ENCODE measurements around the gene ARHGEF4. TPM values are rescaled to one million over a fixed set of nuclear protein-coding genes. Genes with fewer than 3 reads are reported as not detected.

ARHGEF4 gene
- total and polyA plus RNA-seq, 2 donors (not counting 3 experiments of a cell fraction or from before 2014, with no cell fraction given), result not detected

- dilution Hi-C loops (cut with MboI; ENCODE audit: extremely low pct_ligation_motif_present, low sequenced_read_pairs) (no loop called here), intact Hi-C loops (cut with micrococcal nuclease) (loop anchor here (5.0 kb wide), 1 partner anchor 41 kb away; no protein-coding TSS in a partner anchor)
- no peak for FAIRE-seq
- H4K20me1 ChIP-seq (replicated peaks; ENCODE audit: control insufficient read depth, extremely low read depth, insufficient read depth, low read length), result no peaks in the 10 kb centered on the region
- no peaks in the 10 kb centered on the region for H3K79me2 ChIP-seq (ENCODE audit: control insufficient read depth, insufficient read depth, low read length)
- H3K4me1 ChIP-seq (ENCODE audit: control insufficient read depth, extremely low read depth, insufficient read depth, low read length), result no peaks in the 10 kb centered on the region
- H3K9ac ChIP-seq (replicated peaks; ENCODE audit: extremely low read depth, insufficient read depth, low read length), result no peak overlapping the region
- ChIA-PET CTCF (interaction anchor here (2.2 kb wide), 1 partner anchor 41 kb away, joined by 6 read pairs; no protein-coding TSS in a partner anchor), POLR2A (no interaction called here)
- no peak overlapping the region for H3K4me3 ChIP-seq (replicated peaks in 1 of 3; ENCODE audit: insufficient read depth in 1 of 3, low read depth in 1 of 3, low read length in 3 of 3)
- no peaks in the 10 kb centered on the region for H3K36me3 ChIP-seq (ENCODE audit: control insufficient read depth in 2 of 2, extremely low read depth in 1 of 2, insufficient read depth in 2 of 2, low read length in 2 of 2)
- H3K9me1 ChIP-seq (replicated peaks; ENCODE audit: control insufficient read depth, extremely low read depth, insufficient read depth, low read length), result no peaks in the 10 kb centered on the region
- H3K9me3 ChIP-seq (replicated peaks; ENCODE audit: control insufficient read depth, insufficient read depth, low read length), result no peaks in the 10 kb centered on the region
- H3K27me3 ChIP-seq (ENCODE audit: control insufficient read depth in 2 of 2, insufficient read depth in 2 of 2, low read length in 2 of 2), result peaks cover 12 to 23% of the 10 kb centered on the region in 2 experiments
- no TSS peak for BruUV-seq (replicated peaks)
- DNase-seq (ENCODE audit: low read depth, low spot score), result no peak
- no peak overlapping the region for H3K27ac ChIP-seq (ENCODE audit: insufficient read depth, low read depth, low read length)
- no peak overlapping the region for H2AFZ ChIP-seq (ENCODE audit: low read depth, low read length)
- TF ChIP-seq POLR2A (IDR thresholded peaks at IDR 0.05; ENCODE audit: low read depth, low read length) (no peak), MAX (IDR thresholded peaks at IDR 0.05; ENCODE audit: insufficient read depth, insufficient read length) (no peak), FOS (IDR thresholded peaks at IDR 0.05; ENCODE audit: borderline replicate concordance, insufficient read depth, low read length) (no peak), JUN (IDR thresholded peaks at IDR 0.05; ENCODE audit: borderline replicate concordance, insufficient read depth, insufficient read length, low read depth) (no peak), MYC (IDR thresholded peaks at IDR 0.05; ENCODE audit: low read depth, low read length) (no peak), CTCF (IDR thresholded peaks at IDR 0.05; ENCODE audit: extremely low read depth in 1 of 2, insufficient read depth in 1 of 2, low read depth in 1 of 2, low read length in 2 of 2) (no peak), EZH2 (IDR thresholded peaks at IDR 0.05; ENCODE audit: borderline replicate concordance, low read depth, low read length, severe bottlenecking) (no peak), POLR2AphosphoS5 (IDR thresholded peaks at IDR 0.05; ENCODE audit: insufficient read depth, low read depth, low read length) (no peak), GATA2 (IDR thresholded peaks at IDR 0.05; ENCODE audit: insufficient read depth, insufficient read length, low read depth, low read length) (no peak)
- H3K4me2 ChIP-seq (ENCODE audit: insufficient read depth, low read length), result no peak overlapping the region
These were observed 1.3 kb downstream of the ARHGEF4 start for GRCh38 chr2:130837811-130838565.

Data from endothelial cell of umbilical vein (primary cell).